ENCODE measurements around the gene LIPC. TPM values are rescaled to one million over a fixed set of nuclear protein-coding genes. Genes with fewer than 3 reads are reported as not detected.
A peak's percentile ranks its signal among the peaks of the same experiment; 100 is the strongest.

Gene LIPC
- total RNA-seq (1 to 10 TPM; 1.0 to 3.2 TPM), total RNA-seq (0.12 to 0.68 reads per million in 2 donors)

GRCh38 chr15:58431221-58432149 is at the start of gene LIPC:
TSS of gene LIPC (plus strand) at chr15:58431991. CDS start at chr15:58432033, 42 bp downstream.
- Mint-ChIP-seq H3K36me3 (ENCODE audit: low read depth) (no peaks in the 10 kb centered on the region), H3K4me3 (no peak within 1 kb of the TSS), H3K4me1 (no peaks in the 10 kb centered on the region), H3K27ac (peak within 1 kb of the TSS; percentile 11), H3K27me3 (peaks cover 9% of the 10 kb centered on the region)
- ATAC-seq (no peak), DNase-seq (no peak)
- no peaks in the 10 kb centered on the region for H3K9me3 ChIP-seq (ENCODE audit: control insufficient read depth, low read length, poor library complexity, severe bottlenecking)

- no peaks in the 10 kb centered on the region for H3K27me3 Mint-ChIP-seq
- ATAC-seq (no peak), DNase-seq (no peak)
- H3K4me3 Mint-ChIP-seq = no peak overlapping the region
- no peak overlapping the region for H3K27ac Mint-ChIP-seq
- H3K9me3 ChIP-seq (ENCODE audit: control insufficient read depth, low read length, poor library complexity, severe bottlenecking) = no peaks in the 10 kb centered on the region
- H3K36me3 Mint-ChIP-seq (ENCODE audit: low read depth) = no peaks in the 10 kb centered on the region
- peaks cover 7% of the 10 kb centered on the region for H3K4me1 Mint-ChIP-seq
These were observed 47.9 kb upstream of the LIPC start for GRCh38 chr15:58383876-58384275.

GRCh38 chr15:58384667-58385066 is 47.1 kb upstream of the LIPC start:
- no peaks in the 10 kb centered on the region for H3K36me3 Mint-ChIP-seq (ENCODE audit: low read depth)
- H3K27ac Mint-ChIP-seq = no peak overlapping the region
- no peak overlapping the region for H3K4me3 Mint-ChIP-seq

GRCh38 chr15:58386081-58386480 is 45.7 kb upstream of the LIPC start:
- H3K4me1 Mint-ChIP-seq = peaks cover 7% of the 10 kb centered on the region
- H3K36me3 Mint-ChIP-seq (ENCODE audit: low read depth) = no peaks in the 10 kb centered on the region
- H3K27ac Mint-ChIP-seq = no peak overlapping the region
- ATAC-seq (no peak), DNase-seq (no peak)
- H3K27me3 Mint-ChIP-seq = no peaks in the 10 kb centered on the region
- no peaks in the 10 kb centered on the region for H3K9me3 ChIP-seq (ENCODE audit: control insufficient read depth, low read length, poor library complexity, severe bottlenecking)
- H3K4me3 Mint-ChIP-seq = no peak overlapping the region

More at GRCh38 chr15:58384667-58385066, 47.1 kb upstream of the LIPC start:
- H3K9me3 ChIP-seq (ENCODE audit: control insufficient read depth, low read length, poor library complexity, severe bottlenecking) = no peaks in the 10 kb centered on the region
- ATAC-seq = no peak
- DNase-seq = no peak
- no peaks in the 10 kb centered on the region for H3K27me3 Mint-ChIP-seq
- H3K4me1 Mint-ChIP-seq = peaks cover 7% of the 10 kb centered on the region

- Mint-ChIP-seq H3K4me1 (peaks cover 7% of the 10 kb centered on the region), H3K36me3 (ENCODE audit: low read depth) (no peaks in the 10 kb centered on the region), H3K27ac (no peak overlapping the region), H3K27me3 (no peaks in the 10 kb centered on the region), H3K4me3 (no peak overlapping the region)
- ATAC-seq (no peak), DNase-seq (no peak)
- no peaks in the 10 kb centered on the region for H3K9me3 ChIP-seq (ENCODE audit: control insufficient read depth, low read length, poor library complexity, severe bottlenecking)
These were observed 45.1 kb upstream of the LIPC start for GRCh38 chr15:58386641-58387040.

GRCh38 chr15:58387130-58387529 is 44.7 kb upstream of the LIPC start:
- no peaks in the 10 kb centered on the region for H3K27me3 Mint-ChIP-seq
- H3K4me1 Mint-ChIP-seq = peaks cover 7% of the 10 kb centered on the region
- H3K4me3 Mint-ChIP-seq = no peak overlapping the region
- H3K36me3 Mint-ChIP-seq (ENCODE audit: low read depth) = no peaks in the 10 kb centered on the region
- H3K9me3 ChIP-seq (ENCODE audit: control insufficient read depth, low read length, poor library complexity, severe bottlenecking) = no peaks in the 10 kb centered on the region
- ATAC-seq (no peak), DNase-seq (no peak)
- H3K27ac Mint-ChIP-seq = no peak overlapping the region

- peaks cover 7% of the 10 kb centered on the region for H3K4me1 Mint-ChIP-seq
- no peaks in the 10 kb centered on the region for H3K9me3 ChIP-seq (ENCODE audit: control insufficient read depth, low read length, poor library complexity, severe bottlenecking)
- no peaks in the 10 kb centered on the region for H3K27me3 Mint-ChIP-seq
- no peak for DNase-seq
- no peak for ATAC-seq
- no peaks in the 10 kb centered on the region for H3K36me3 Mint-ChIP-seq (ENCODE audit: low read depth)
- H3K4me3 Mint-ChIP-seq = no peak overlapping the region
- no peak overlapping the region for H3K27ac Mint-ChIP-seq
These were observed 43.6 kb upstream of the LIPC start for GRCh38 chr15:58388211-58388610.

GRCh38 chr15:58390118-58390517 is 41.7 kb upstream of the LIPC start:
- DNase-seq = no peak
- H3K4me1 Mint-ChIP-seq = peaks cover 3% of the 10 kb centered on the region

GRCh38 chr15:58390655-58391054 is 41.1 kb upstream of the LIPC start:
- DNase-seq = no peak
- Mint-ChIP-seq H3K4me1 (peaks cover 3% of the 10 kb centered on the region), H3K27ac (no peak overlapping the region), H3K36me3 (ENCODE audit: low read depth) (peaks cover 4% of the 10 kb centered on the region), H3K27me3 (peaks cover 15% of the 10 kb centered on the region), H3K4me3 (no peak overlapping the region)
- H3K9me3 ChIP-seq (ENCODE audit: control insufficient read depth, low read length, poor library complexity, severe bottlenecking) = no peaks in the 10 kb centered on the region
- ATAC-seq = no peak

More at GRCh38 chr15:58390118-58390517, 41.7 kb upstream of the LIPC start:
- peaks cover 4% of the 10 kb centered on the region for H3K36me3 Mint-ChIP-seq (ENCODE audit: low read depth)
- no peaks in the 10 kb centered on the region for H3K9me3 ChIP-seq (ENCODE audit: control insufficient read depth, low read length, poor library complexity, severe bottlenecking)
- H3K4me3 Mint-ChIP-seq = no peak overlapping the region
- peaks cover 9% of the 10 kb centered on the region for H3K27me3 Mint-ChIP-seq
- ATAC-seq = no peak
- H3K27ac Mint-ChIP-seq = no peak overlapping the region

- Mint-ChIP-seq H3K4me3 (no peak overlapping the region), H3K27me3 (peaks cover 16% of the 10 kb centered on the region), H3K4me1 (peaks cover 5% of the 10 kb centered on the region), H3K36me3 (ENCODE audit: low read depth) (peaks cover 4% of the 10 kb centered on the region), H3K27ac (no peak overlapping the region)
- no peak for DNase-seq
- H3K9me3 ChIP-seq (ENCODE audit: control insufficient read depth, low read length, poor library complexity, severe bottlenecking) = no peaks in the 10 kb centered on the region
- no peak for ATAC-seq
These were observed 40.7 kb upstream of the LIPC start for GRCh38 chr15:58391088-58391487.

GRCh38 chr15:58392141-58392540 is 39.6 kb upstream of the LIPC start:
- Mint-ChIP-seq H3K27ac (no peak overlapping the region), H3K4me3 (no peak overlapping the region), H3K36me3 (ENCODE audit: low read depth) (peaks cover 4% of the 10 kb centered on the region), H3K4me1 (peaks cover 5% of the 10 kb centered on the region), H3K27me3 (peaks cover 23% of the 10 kb centered on the region)
- ATAC-seq (no peak), DNase-seq (no peak)
- H3K9me3 ChIP-seq (ENCODE audit: control insufficient read depth, low read length, poor library complexity, severe bottlenecking) = no peaks in the 10 kb centered on the region

GRCh38 chr15:58392611-58393161 is 39.1 kb upstream of the LIPC start:
- Mint-ChIP-seq H3K27me3 (peaks cover 27% of the 10 kb centered on the region), H3K36me3 (ENCODE audit: low read depth) (peaks cover 7% of the 10 kb centered on the region), H3K27ac (no peak overlapping the region), H3K4me1 (peaks cover 5% of the 10 kb centered on the region), H3K4me3 (no peak overlapping the region)
- H3K9me3 ChIP-seq (ENCODE audit: control insufficient read depth, low read length, poor library complexity, severe bottlenecking) = no peaks in the 10 kb centered on the region
- DNase-seq (no peak), ATAC-seq (no peak)

- Mint-ChIP-seq H3K27me3 (peaks cover 31% of the 10 kb centered on the region), H3K4me1 (peaks cover 3% of the 10 kb centered on the region), H3K27ac (no peak overlapping the region), H3K36me3 (ENCODE audit: low read depth) (peaks cover 7% of the 10 kb centered on the region), H3K4me3 (no peak overlapping the region)
- no peaks in the 10 kb centered on the region for H3K9me3 ChIP-seq (ENCODE audit: control insufficient read depth, low read length, poor library complexity, severe bottlenecking)
- DNase-seq (no peak), ATAC-seq (no peak)
These were observed 38.5 kb upstream of the LIPC start for GRCh38 chr15:58393241-58393662.
